Thyroid gland (tissue), 4 donors: Measurements from ENCODE around the gene SCN4B. TPM values are rescaled to one million over a fixed set of nuclear protein-coding genes. Genes with fewer than 3 reads are reported as not detected.

Experiments used
- DNase-seq, 2 donors: peaks; one replicate each; pipeline ENCODE4 v3.0.0-alpha.2; 2019
- H3K27ac ChIP-seq, 3 donors: fragments of 200-600 bp; sonication (generic); 1 replicate in 2 of 3; 2 replicates in 1 of 3; pipeline ENCODE4 v1.5.1; 2016 to 2019; ENCODE audit warnings: mild to moderate bottlenecking in 1 of 3, moderate library complexity in 1 of 3
- H3K27me3 ChIP-seq: fragments of 200-600 bp; sonication (generic); one replicate; pipeline ENCODE4 v1.5.1; 2019
- H3K36me3 ChIP-seq, 2 donors: fragments of 200-600 bp; sonication (generic); one replicate each; pipeline ENCODE4 v1.5.1; 2016 to 2019
- H3K4me1 ChIP-seq, 2 donors: fragments of 200-600 bp; sonication (generic); one replicate each; pipeline ENCODE4 v1.5.1; 2017 to 2019
- H3K4me3 ChIP-seq, 3 donors: fragments of 200-600 bp; sonication (generic); replicated peaks in 1 of 3; 1 replicate in 2 of 3; 2 replicates in 1 of 3; pipeline ENCODE4 v1.5.1; 2016; ENCODE audit warnings: mild to moderate bottlenecking in 1 of 3
- H3K9me3 ChIP-seq: fragments of 200-600 bp; sonication (generic); one replicate; pipeline ENCODE4 v1.5.1; 2017
- CTCF ChIP-seq, 6 experiments: fragments of 200-600 bp in 3 of 6; fragments of 450-650 bp in 3 of 6; sonication (generic) in 3 of 6; IDR thresholded peaks; one replicate each; pipeline ENCODE4 v1.5.1; 2016 to 2019; ENCODE audit warnings: antibody characterized with exemption in 6 of 6, mild to moderate bottlenecking in 2 of 6, inconsistent platforms in 1 of 6, moderate library complexity in 1 of 6
- POLR2A ChIP-seq, 2 donors: fragments of 450-650 bp; IDR thresholded peaks; one replicate each; pipeline ENCODE4 v1.6.1; 2017; ENCODE audit warnings: antibody characterized with exemption in 2 of 2, mild to moderate bottlenecking in 2 of 2, moderate library complexity in 1 of 2
- WGBS, 2 donors: methylation state at CpG; one replicate each; pipeline ENCODE4 v1.1.5; 2017; 5-methylcytosine and 5-hydroxymethylcytosine counted together
- intact Hi-C: fragments of 100-400 bp; cut with DNase I; formaldehyde crosslinking; loops from one replicate; pipeline ENCODE4 v1.15.1; 2023
- total RNA-seq, 4 donors: library from RNA; depleted of rRNA; stranded (reverse); fragments of >200 nt; gene quantifications; one replicate each; pipeline ENCODE4 v1.2.3, GENCODE V29; 2016

Gene SCN4B
- total RNA-seq, 4 donors from 2014 or later, result 5.5 to 15.7 (median 10.5) TPM

- no peak for DNase-seq
- H3K4me1 ChIP-seq, result no peaks in the 10 kb centered on the region
- H3K9me3 ChIP-seq, result no peaks in the 10 kb centered on the region
- TF ChIP-seq CTCF (IDR thresholded peaks at IDR 0.05) (no peak), POLR2A (IDR thresholded peaks at IDR 0.05) (no peak)
- H3K4me3 ChIP-seq, result no peak overlapping the region
- intact Hi-C loops, result no loop called here
- WGBS, 2 donors, result 63 to 89% methylated on average over 1 of the region's 1 CpG
- H3K27me3 ChIP-seq, result no peaks in the 10 kb centered on the region
- no peaks in the 10 kb centered on the region for H3K36me3 ChIP-seq
- H3K27ac ChIP-seq, result no peak overlapping the region
Measured at GRCh38 chr11:118114266-118114665, 38.4 kb downstream of the SCN4B start.

DNA sequence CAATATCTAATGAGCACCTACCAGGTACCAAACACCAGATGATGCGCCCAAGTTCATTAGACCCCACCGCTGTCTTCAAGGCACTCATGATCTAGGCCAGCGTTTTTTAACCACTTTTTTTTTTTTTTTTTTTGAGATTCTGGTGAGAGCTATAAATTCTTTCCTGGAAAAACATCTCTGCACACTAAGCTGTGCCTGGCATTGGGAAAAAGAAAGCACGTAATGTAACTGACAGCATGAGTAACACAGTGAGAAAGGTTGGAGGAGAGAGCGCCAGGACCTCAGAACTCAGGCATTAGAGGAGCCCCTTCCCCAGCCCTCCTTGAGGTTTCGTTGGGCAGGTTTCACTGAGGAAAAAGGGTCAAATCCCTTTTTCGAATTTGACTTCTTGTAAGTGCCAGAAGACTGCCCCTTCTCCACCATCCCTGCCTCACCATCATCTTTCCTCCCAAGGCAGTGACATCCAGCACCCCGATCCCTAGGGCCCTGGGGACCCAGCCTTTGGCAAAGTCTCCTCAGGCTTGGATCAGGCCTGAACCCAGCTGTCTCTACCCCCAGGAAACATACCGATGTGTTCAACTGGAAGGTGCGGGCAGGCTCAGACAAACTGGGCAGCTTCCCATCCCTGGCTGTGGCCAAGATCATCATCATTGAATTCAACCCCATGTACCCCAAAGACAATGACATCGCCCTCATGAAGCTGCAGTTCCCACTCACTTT lies 39.8 kb downstream of the SCN4B start:
- Histone ChIP-seq H3K27ac (no peak overlapping the region), H3K4me1 (no peaks in the 10 kb centered on the region), H3K36me3 (no peaks in the 10 kb centered on the region), H3K4me3 (no peak overlapping the region), H3K27me3 (no peaks in the 10 kb centered on the region), H3K9me3 (no peaks in the 10 kb centered on the region)
- intact Hi-C loops, result no loop called here
- DNase-seq, result no peak
- WGBS, 2 donors, result 85 to 87% methylated on average over 11 of the region's 11 CpGs
- TF ChIP-seq POLR2A (IDR thresholded peaks at IDR 0.05), result no peak
- TF ChIP-seq CTCF (IDR thresholded peaks at IDR 0.05), result no peak

DNA sequence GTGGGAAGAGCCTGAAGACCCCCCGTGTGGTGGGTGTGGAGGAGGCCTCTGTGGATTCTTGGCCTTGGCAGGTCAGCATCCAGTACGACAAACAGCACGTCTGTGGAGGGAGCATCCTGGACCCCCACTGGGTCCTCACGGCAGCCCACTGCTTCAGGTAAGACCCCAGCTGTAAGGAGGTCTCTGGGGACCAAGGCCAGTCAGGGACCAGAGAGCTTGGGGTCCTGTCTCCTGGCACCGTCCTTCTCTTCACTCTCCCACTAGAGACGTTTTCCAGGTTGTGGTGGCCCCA lies 40.9 kb downstream of the SCN4B start:
- Histone ChIP-seq H3K36me3 (no peaks in the 10 kb centered on the region), H3K27ac (no peak overlapping the region), H3K4me1 (no peaks in the 10 kb centered on the region), H3K9me3 (no peaks in the 10 kb centered on the region), H3K27me3 (no peaks in the 10 kb centered on the region), H3K4me3 (no peak overlapping the region)
- DNase-seq, result no peak
- WGBS, 2 donors, result 90 to 94% methylated on average over 2 to 4 of the region's 6 CpGs
- TF ChIP-seq CTCF (IDR thresholded peaks at IDR 0.05) (no peak), POLR2A (IDR thresholded peaks at IDR 0.05) (no peak)
- intact Hi-C loops, result no loop called here

GRCh38 chr11:118111019-118111743 lies 41.4 kb downstream of the SCN4B start:
- WGBS, 2 donors, result 68 to 75% methylated on average over 8 of the region's 8 CpGs
- no peak for DNase-seq
- H3K4me3 ChIP-seq, result no peak overlapping the region
- H3K9me3 ChIP-seq, result no peaks in the 10 kb centered on the region
- TF ChIP-seq CTCF (IDR thresholded peaks at IDR 0.05) (no peak), POLR2A (IDR thresholded peaks at IDR 0.05) (no peak)
- H3K27ac ChIP-seq, result no peak overlapping the region
- H3K27me3 ChIP-seq, result no peaks in the 10 kb centered on the region
- no peaks in the 10 kb centered on the region for H3K36me3 ChIP-seq
- intact Hi-C loops, result no loop called here
- H3K4me1 ChIP-seq, result no peaks in the 10 kb centered on the region

- Histone ChIP-seq H3K27me3 (no peaks in the 10 kb centered on the region), H3K27ac (no peak overlapping the region), H3K36me3 (no peaks in the 10 kb centered on the region), H3K9me3 (no peaks in the 10 kb centered on the region), H3K4me1 (no peaks in the 10 kb centered on the region), H3K4me3 (no peak overlapping the region)
- DNase-seq, result no peak
- 78 to 88% methylated on average over 2 of the region's 2 CpGs for WGBS, 2 donors
- intact Hi-C loops, result no loop called here
- no peak for TF ChIP-seq POLR2A (IDR thresholded peaks at IDR 0.05)
- no peak for TF ChIP-seq CTCF (IDR thresholded peaks at IDR 0.05)
Measured at GRCh38 chr11:118109231-118109630, 43.4 kb downstream of the SCN4B start.
